ENCODE measurements around the gene ADGRL3.
"Not testable (repeated sequence)": the region's sequence is repeated elsewhere in the genome, so short reads cannot be mapped to it uniquely, and the experiment has no call there.

ADGRL3 gene

DNA sequence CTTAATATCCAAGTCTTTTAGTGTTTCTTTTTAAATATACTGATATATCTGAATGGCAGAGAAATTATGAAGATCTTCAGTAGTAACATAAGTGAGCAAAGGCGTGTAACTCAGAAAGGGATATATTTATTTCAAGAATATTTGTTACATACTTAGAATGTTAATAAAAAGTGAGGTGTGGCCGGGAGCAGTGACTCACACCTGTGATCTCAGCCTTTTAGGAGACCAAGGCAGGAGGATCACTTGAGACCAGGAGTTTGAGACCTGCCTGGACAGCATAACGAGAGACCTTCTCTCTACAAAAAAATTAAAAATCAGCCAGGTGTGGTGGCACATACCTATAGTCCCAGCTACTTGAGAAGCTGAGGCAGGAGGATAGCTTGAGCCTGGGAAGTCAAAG, 651.0 kb downstream of the ADGRL3 start:
- DNase-seq: no peak

DNA sequence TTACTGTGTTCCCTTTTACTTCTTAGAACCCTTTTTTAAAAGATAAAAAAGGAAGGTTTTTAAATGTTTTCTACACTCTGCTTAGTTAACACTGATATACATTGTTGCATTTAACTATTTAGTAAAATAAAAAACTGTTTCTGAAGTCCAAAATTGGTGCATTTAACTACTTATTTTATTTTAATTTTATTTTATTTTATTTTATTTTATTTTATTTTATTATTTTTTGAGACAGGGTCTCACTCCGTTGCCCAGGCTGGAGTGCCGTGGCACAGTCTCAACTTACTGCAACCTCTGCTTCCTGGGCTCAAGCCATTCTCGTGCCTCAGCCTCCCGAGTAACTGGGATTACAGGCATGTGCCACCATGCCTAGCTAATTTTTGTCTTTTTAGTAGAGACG, 652.0 kb downstream of the ADGRL3 start:
- DNase-seq: not testable (repeated sequence)

DNA sequence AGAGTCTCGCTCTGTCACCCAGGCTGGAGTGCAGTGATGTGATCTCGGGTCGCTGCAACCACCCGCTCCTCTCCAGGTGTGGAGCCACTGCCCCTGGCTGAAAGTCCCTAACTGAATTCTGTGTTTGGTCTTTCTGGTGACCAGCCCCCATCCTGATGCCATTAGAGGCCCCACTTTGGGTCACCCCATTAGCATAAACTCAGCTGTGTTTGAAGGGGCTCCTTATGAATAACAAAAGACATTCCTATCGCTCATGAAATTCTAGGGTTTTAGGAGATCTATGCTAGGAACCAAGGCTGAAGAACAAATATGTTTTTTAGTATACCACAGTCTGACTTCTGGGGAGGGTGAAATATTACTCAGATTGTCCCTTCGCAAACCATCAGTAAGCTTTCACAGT, 652.9 kb downstream of the ADGRL3 start:
- DNase-seq: no peak

DNA sequence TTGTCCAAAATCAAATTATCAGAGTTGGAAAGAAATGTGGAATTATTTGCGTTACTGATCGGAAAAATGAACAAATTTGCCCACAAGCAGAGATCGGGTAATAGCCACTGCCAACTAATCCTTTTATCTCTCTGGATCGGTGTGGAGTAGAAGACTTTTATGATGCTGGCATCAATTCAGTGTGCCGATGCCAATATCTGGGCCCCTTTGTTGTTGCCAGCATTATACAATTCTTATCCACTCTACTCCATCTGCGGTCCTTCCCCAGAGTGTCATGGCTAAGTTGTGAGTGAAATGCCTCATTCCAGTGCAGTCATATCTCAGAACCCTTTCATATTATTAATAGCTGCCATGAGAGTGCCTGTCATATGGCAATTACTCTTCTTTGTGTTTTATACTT, 660.2 kb downstream of the ADGRL3 start:
- no peak for DNase-seq

DNA sequence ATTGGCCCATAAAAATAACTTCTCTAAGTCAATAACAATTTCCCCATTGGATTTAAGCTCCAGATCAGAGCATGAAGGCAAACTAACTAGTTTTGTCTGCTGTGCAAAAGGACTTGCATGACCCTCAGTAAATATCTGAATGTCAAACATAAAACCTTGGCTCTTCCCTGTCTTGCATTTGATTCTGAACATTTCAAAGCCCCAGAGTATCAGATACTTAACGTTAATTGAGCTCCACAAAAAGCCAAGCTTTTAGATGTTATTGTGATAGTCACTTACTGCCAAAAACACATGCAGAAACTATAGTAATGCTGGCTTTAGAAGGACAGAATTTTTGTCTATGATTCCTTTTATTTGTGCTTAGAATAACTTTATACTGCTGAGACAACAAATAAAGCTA, 664.2 kb downstream of the ADGRL3 start:
- DNase-seq: no peak

DNA sequence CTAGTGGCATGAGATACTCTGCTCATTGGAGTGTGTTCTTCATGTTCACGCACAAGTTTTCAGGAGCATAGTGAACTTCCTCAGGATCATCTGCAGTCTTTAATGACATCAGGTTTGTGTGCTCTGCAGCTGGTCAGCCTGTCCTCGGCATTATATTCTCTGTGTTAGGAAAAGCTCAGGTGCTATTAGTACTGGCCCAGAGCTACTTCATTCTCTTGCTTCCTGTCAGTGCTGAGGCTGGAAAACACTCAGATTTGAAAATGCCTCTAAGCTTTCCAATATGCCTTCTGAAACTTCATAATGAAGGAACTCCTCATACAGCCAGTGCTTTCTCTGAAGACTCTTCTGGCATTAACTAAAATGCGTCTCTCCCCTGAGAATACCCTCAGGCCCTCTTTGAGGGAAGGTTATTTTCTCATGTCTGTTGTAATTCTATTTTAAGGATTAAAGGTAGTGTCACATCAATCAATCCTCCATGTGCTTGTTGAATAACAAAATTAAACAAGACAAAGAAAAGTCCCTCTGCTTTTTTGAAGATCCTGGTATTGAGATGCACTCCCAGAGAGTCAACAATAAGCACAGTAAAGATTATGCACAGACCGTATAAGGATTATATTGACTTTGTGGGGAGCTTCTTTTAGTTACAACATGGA, 666.4 kb downstream of the ADGRL3 start:
- DNase-seq: no peak

DNA sequence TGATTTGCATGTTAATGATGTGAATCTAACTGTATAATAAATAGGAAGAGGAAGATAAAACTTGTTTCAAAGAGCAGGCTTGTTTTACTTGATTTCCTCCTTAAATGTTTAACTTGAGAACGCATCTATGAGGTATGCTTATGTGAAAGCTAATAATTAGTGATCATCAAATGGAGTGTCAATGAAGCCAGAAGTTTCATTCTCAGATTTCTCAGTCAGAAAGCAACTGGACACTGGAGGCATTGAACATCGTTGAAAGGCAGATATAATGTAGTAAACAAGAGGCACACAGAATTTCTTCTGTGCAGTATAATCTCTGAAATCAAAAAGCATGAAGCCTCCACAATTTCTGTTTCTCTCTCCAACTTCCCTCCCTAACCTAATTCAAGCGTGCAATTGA, 672.9 kb downstream of the ADGRL3 start:
- DNase-seq: no peak

DNA sequence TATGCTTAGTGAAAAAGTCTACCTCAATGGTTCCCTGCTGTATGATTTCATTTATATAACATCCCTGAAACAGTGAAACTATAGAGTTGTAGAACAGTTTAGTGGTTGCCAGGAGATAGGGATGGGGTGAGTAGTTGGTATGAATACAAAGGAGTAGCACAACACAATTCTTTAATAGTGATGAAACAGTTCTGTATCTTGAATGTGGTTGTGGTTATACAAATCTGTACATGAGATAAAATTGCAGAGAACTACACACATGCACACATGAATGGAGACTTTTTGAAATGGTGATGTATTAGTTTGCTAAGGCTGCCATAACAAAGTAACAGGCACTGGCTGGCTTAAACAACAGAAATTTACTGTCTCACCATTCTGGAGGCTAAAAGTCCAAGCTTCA, 677.1 kb downstream of the ADGRL3 start:
- no peak for DNase-seq

DNA sequence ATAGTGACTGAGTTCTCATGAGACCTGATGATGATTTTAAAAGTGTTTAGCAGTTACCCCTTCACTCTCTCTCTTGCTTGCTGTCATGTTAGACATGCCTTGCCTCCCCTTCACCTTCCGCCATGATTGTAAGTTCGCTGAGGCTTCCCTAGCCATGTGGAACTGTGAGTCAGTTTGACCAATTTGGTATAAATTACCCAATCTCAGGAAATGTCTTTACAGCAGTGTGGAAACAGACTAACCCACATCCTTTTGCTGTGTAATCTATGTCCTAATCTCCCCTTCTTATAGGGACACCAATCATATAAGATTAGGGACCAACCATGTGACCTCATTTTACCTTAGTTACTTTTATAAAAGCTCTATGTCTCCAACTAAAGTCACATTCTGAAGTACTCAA, 677.8 kb downstream of the ADGRL3 start:
- DNase-seq: no peak

DNA sequence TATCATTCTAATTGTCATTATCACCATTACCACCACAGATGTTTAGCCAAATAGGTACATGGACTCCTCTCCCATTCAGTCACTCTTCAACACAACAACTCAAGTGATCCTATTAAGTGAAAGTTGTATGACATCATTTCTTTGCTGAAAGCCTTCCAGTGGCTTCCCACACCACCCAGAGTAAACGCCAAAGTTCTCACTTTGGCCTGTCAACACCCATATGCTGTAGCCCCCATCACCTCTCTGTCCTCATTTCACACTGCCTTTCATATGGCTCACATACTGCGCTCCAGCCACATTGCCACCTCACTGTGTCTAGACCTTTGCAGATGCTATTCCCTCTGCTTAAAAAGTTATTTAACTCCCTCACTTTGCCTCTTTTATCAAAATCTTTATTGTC, 682.3 kb downstream of the ADGRL3 start:
- no peak for DNase-seq

DNA sequence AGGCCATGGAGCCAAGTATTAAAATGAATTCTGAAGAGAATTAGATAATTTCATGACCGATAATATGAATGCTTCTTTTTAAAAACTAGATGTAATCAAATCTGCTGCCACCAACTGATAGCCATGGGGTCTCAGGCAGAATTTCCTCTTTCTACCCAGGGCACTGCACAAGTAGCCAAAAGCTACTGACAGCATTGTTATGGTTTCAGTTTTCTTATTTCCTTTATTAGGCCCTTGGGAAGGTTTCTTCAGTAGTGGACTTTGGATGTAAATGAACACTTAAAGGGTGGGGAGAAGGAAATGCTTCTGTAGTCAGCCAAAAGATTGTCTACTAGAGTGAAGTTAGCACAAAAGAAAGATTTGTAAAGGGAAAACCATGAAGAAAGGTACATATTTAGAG, 686.0 kb downstream of the ADGRL3 start:
- no peak for DNase-seq

DNA sequence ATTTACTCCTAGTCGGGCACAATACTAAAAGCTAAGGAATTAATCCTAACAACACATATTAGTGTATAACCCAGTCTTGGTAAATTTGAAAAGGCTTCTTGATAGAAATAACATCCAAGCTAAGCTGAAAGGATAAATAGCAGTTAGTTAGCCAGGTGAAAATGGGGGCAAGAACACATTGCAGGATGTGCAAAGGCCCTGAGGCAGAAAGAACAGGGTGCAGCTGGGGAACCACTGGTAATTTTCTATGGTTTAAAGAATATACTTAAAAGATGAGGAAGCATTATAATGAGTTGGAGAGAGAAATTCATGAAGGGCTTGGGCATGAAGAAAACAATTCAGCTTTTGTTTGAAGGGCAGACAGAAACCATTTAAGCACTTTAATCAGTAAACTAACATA, 689.0 kb downstream of the ADGRL3 start:
- DNase-seq: no peak

DNA sequence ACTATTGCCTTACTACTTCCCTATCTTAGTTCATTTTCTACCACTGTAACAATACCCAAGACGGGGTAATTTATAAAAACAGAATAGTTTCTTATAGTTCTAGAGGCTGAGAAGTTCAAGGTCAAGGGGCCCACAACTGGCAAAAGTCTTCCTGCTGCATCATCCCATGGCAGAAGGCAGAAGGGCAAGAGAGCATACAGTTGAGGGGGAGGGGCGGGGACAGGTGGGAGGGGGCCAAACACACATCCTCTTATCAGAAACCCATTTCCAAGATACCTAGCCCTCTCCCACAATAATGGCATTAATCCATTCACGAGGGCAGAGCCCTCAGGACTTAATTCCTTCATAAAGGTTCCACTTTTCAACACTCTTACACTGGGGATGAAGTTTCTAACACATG, 690.2 kb downstream of the ADGRL3 start:
- no peak for DNase-seq

DNA sequence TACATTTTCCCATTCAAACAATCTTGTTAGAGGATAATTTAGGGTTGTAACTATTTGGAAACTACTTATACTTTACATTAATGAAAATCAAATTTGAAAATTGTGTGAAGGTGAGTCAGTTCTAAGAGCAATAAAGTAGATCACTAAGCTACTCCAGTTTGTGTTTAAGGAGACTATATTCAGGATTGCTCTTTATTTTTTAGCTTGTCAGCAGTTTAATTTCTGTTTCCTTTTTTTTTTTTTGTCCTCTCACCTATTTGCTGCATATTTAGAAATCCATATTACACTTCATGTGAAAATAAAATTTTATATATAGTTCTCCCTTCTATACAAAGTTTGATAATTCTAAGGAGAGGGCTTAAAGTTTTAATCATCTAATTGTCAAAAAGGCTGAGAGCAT, 691.8 kb downstream of the ADGRL3 start:
- DNase-seq: no peak

DNA sequence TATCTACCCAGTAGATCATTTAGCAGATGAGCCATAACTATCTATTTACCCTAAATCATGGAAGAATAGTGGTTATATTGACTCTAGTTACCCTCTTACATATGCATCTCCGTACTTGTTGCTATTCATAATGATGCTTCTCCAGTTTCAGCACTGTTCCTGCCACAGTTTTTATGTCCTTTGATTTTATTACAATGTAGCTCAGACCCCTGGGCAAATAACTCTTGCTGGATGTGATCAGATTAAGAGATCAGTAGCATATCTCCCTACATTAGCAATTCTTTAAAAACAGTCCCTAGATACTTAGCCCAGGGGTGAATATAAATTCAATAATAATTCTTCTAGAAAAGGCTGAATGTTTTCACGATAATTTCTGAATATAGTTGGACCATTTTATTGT, 696.5 kb downstream of the ADGRL3 start:
- no peak for DNase-seq

DNA sequence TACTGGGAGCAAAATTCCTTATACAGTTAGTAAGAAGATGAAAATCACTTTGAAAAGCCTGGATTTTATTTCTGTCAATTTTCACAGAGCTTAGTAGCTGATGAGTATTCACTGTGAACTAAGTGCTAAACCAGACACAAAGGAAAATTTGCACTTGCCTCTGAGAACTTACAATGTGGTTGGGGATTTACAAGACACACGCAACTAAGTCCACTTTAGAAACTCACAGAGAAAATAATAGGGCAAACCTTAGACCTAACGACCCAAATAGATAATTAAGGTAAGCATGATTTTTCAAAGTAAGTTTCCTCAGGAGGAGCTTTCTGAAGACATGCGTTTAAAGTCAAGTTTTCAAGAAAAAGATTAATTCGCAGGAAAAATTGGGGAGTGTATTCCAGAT, 708.9 kb downstream of the ADGRL3 start:
- DNase-seq: no peak

DNA sequence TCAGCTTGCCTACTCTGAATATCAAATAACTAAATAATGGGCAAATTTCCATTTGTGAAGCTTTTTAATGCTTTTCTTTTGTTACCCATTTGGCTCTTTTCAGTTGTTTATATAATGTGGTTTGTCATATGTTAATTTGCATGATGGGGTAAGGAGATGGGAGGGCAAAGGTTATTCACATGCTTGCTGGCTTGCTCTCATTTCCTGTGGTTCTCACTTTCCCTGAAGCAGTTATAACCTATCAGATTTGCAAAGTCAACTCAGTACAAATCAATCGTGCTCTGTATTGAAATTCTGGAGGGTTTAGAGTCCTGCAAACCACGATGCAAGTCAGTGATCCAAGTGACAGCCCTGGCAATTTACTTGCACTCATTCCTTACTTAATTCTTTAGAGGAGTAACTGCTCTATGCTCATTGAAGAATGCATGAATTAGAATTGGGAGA, 711.2 kb downstream of the ADGRL3 start:
- DNase-seq: no peak

DNA sequence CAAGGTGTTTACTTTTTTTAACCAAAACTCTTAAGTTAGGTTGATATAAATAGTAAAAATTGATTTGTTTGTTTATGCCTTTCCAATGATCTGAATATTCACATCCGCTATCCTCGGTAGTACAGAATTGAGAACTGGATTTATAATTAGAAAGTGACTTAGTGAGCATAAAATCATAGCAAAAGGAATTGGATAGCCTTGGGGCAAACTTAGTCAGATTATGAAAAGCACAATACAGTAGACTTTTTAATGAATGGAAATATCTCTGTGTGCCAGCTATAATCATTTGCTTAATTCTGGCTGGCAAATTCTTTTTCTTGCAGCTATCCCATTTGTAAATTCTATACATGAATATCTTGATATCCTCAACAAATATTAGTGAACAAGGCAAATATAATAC, 713.5 kb downstream of the ADGRL3 start:
- no peak for DNase-seq

DNA sequence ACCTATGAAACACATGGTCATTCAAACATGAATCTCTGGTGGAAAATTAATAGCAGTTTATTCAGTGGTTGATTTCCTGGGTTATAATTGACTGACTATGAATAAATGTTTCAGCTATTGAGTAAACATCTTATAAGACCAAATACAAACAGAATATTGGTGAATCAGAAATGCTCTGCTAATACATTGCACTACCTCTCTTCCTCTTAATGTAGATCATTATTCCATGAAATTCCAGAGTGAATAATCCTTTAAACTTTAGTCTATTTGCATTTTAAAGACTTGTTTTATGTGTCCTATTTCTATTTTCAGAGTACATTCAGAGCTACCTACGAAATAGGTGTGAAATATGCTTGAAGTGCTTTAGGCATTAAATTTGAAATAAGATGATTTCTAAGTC, 715.4 kb downstream of the ADGRL3 start:
- DNase-seq: no peak

DNA sequence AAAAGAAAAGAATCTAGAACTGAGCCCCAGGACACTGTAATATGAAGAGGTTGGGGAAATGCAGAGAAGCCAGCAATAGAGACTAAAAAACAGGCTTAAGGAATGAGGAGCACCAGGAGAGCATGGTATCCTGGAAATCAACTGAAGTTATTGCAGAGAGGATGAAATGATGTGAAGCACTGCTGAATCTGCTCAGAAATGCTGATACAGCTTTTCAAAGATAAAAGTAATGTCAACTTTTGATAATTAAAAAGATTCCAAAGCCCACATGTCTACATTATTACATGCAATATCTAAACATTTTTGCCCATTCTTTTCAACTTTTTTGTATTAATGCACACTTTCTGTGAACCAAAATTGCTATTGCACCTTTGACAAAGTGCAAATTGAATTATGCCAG, 718.4 kb downstream of the ADGRL3 start:
- no peak for DNase-seq

DNA sequence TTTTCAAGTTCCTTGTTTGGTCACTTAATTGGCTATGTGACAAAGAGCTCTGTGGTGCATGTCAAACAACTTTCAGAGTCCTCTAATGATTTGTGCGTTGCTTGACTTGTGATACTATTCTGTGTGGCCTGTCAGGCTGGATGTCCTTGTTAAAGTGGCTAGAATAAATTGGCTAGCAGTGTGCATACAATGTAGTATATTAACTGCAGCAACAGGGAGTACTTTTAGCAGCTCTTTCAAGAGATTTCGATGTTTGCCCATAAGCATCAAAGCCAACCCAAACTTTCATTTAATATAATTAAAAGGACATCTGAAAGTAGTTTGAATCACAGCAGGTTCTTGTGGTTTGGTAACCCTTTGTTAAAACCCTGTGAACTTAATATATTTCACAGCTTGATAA, 718.9 kb downstream of the ADGRL3 start:
- DNase-seq: no peak

DNA sequence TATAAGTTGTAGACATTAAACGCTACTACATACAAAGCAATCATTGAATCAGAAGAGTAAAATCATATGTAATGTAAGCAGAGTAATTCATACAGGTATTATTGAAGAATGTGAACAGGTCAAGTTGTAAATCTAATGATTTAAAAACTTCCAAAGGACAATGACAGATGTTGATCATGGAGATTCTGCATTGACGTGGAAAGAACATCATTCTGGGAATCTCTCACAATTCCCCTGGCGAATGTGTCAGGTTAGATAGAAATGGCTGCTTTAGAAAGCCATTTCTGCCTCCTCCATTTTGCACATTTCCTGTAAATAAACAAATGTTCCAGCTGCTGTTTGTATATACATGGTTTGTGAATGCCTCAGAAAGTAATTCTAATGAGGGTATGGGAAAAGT, 719.4 kb downstream of the ADGRL3 start:
- no peak for DNase-seq

DNA sequence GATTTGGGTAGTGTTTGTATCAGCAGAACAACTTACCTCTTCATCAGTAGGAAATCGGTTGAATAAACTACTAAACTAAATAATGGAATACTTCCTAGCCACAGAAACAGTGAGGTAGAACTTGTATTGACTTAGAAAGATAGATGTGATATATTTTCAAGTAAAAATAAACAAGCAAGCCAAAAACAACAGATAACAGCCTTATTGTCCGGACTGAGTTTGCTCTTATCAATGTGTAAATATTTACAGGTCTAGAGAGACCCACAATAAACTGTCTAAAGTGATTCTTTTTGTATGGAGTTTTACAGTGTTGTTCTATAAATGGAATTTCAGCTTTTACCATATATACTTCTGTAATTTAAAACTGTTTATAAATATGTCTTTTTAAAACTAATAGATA, 721.8 kb downstream of the ADGRL3 start:
- DNase-seq: no peak

DNA sequence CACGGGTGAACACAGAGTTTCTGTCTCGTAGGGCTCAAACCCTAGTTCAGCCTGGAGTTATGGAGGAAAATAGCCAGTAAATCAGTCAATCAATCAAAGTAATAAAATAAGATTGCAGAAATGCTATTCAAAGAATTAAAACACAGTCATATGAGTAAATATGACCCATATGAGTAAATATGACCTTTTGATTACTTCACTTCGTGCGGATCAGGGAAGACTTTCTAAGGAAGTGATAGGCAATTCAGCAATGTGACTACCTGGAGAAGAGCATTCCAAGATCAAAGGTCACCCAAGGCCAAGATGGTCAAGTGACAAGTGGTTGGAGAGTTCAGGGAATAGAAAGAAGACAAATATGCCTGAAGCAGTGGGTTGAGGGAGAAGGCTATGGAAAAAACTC, 722.6 kb downstream of the ADGRL3 start:
- DNase-seq: no peak

DNA sequence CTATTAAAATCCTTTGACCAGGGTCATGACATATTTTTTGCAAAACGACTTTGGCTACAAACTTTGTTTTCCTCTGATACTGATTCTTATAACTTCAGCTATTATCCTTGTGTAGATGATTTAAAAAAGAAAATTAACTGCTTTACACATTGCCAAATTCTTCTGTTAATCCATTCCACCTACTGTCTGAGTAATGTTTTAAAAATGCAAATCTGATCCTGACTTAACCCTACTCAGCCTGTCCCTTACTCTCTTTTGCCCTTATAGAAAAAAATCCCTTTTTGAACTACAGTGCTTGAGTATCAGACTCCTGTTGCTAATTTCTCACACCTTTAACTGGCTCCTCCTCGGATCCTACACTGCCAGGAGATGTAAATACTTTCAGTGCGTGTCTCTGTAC, 723.1 kb downstream of the ADGRL3 start:
- no peak for DNase-seq

DNA sequence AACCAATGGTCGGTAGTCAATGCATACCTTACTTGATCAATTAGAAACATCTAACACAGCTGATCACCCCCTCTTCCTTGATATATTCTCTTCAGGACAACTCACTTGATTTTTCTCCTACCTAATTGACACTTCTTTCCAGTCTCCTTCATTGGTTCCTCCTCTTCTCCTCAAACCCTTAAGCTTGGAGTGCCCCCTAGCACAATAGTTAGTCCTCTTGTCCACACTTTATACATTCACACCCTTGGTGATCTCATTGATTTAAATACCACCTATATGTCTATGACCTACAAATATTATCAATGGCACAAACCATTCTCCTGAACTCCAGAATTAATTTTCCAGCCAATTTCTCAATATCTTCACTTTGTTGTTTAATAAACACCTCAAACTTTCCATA, 724.0 kb downstream of the ADGRL3 start:
- DNase-seq: no peak

Measured in islet precursor cell (in vitro differentiated cells).